Heart right ventricle (tissue), 16 donors: ENCODE results near the gene MXI1. TPM values are rescaled to one million over a fixed set of nuclear protein-coding genes. Genes with fewer than 3 reads are reported as not detected.

Experiments used
- ATAC-seq, 8 donors: fragments of 200-7000 bp; cut with Tn5 transposase; one replicate each; pipeline ENCODE4 v1.9.1; 2020; ENCODE audit warnings: mild to moderate bottlenecking in 8 of 8, moderate library complexity in 8 of 8, moderate number of reproducible peaks in 1 of 8
- DNase-seq, 2 donors: peaks; one replicate each; pipeline ENCODE4 v3.0.0-alpha.2; 2020
- H3K27ac ChIP-seq, 10 donors: fragments of 200-600 bp; sonication (generic) in 2 of 10; one replicate each; pipeline versions ENCODE4 v1.5.0 to v1.8.0; 2020 to 2022; ENCODE audit warnings: mild to moderate bottlenecking in 3 of 10
- H3K27me3 ChIP-seq, 7 donors: fragments of 200-600 bp; one replicate each; pipeline ENCODE4 v1.8.0; 2021 to 2022; ENCODE audit warnings: mild to moderate bottlenecking in 2 of 7
- H3K36me3 ChIP-seq, 9 donors: fragments of 200-600 bp; sonication (generic) in 1 of 9; one replicate each; pipeline versions ENCODE4 v1.5.0 to v1.8.0; 2020 to 2022; ENCODE audit warnings: mild to moderate bottlenecking in 2 of 9
- H3K4me1 ChIP-seq, 9 donors: fragments of 200-600 bp; sonication (generic) in 1 of 9; one replicate each; pipeline versions ENCODE4 v1.5.0 to v1.8.0; 2020 to 2022; ENCODE audit warnings: mild to moderate bottlenecking in 4 of 9
- H3K4me3 ChIP-seq, 10 donors: fragments of 200-600 bp; sonication (generic) in 2 of 10; one replicate each; pipeline versions ENCODE4 v1.5.0 to v1.8.0; 2020 to 2022; ENCODE audit warnings: mild to moderate bottlenecking in 7 of 10, moderate library complexity in 2 of 10
- H3K9me3 ChIP-seq, 11 donors: fragments of 200-600 bp in 10 of 11; sonication (generic) in 2 of 11; one replicate each; pipeline versions ENCODE4 v1.5.0 to v1.8.0; 2013 to 2022; ENCODE audit warnings: mild to moderate bottlenecking in 2 of 11, control low read depth in 1 of 11, moderate library complexity in 1 of 11
- CTCF ChIP-seq, 9 donors: fragments of 200-600 bp; sonication (generic) in 2 of 9; IDR thresholded peaks; one replicate each; pipeline versions ENCODE4 v1.5.0 to v1.8.0; 2021 to 2022; ENCODE audit warnings: antibody characterized with exemption in 9 of 9, mild to moderate bottlenecking in 5 of 9, moderate library complexity in 1 of 9
- WGBS, 2 donors: extraction: QIAGEN DNeasy Blood & Tissue Kit; methylation state at CpG; one replicate each; pipeline ENCODE4 v1.1.7; 2013; ENCODE audit warnings: inconsistent platforms in 1 of 2; 5-methylcytosine and 5-hydroxymethylcytosine counted together
- intact Hi-C, 10 donors: fragments of 100-400 bp; cut with DNase I; formaldehyde crosslinking; loops; one replicate each; pipeline versions ENCODE4 v1.11.1 to v1.14.2; 2022
- polyA plus RNA-seq, 2 donors: library from polyadenylated mRNA; stranded (reverse); fragments of 200-250 nt; gene quantifications; one replicate each; pipeline ENCODE4 v1.2.3, GENCODE V29; 2013
- total RNA-seq, 10 donors: library from RNA; stranded (reverse); fragmentation: NEBNext Ultra II Directional in 3 of 10; extraction: Animal tissue kit (Norgen Biotek cat#: 25700) in 3 of 10; gene quantifications; one replicate each; pipeline versions ENCODE4 v1.2.1 to v1.2.4, GENCODE V29; 2021 to 2023
- donor health status: Arrhythmogenic right ventricular cardiomyopathy.
- donor health status: ischemic (EF 13 %, LVEDD 7.1; RV severe dilation, severe dysfunction).
- donor health status: healthy with polysubstance abuse.
- donor health status: DM: no; HTN: yes; CAD: no.
- donor health status: DM: no; HTN: no; CAD: no.
- donor health status: ischemic (EF 25% LVEDD 6.9; RV normal size, moderate dysfunction).
- donor health status: ischemic (EF 25% LVEDD 5.7; RV mildly dilated, moderate dysfunction).
- donor health status: healthy.
- donor health status: DM: yes; HTN: yes; CAD: no.
- donor health status: Ischemic cardiomyopathy.
- donor health status: ischemic (EF 35%, LVEDD 5.7; RV mildly dilated, moderate dysfunction).
- donor health status: nonischemic (EF 11% LVEDD 7.7; RV severe dilation, severe dysfunction).
- donor health status: DM: yes; HTN: yes; CAD: no.
- donor health status: PGD.
- donor health status: ischemic (EF 29% LVEDD 5.4; RV normal size, mild dysfunction).
- donor health status: nonischemic (EF 23%, LVEDD 6.1; RV moderate dilation, normal function).

Gene MXI1
- total and polyA plus RNA-seq, 12 donors, result 27.3 to 100 (median 61.3) TPM

DNA sequence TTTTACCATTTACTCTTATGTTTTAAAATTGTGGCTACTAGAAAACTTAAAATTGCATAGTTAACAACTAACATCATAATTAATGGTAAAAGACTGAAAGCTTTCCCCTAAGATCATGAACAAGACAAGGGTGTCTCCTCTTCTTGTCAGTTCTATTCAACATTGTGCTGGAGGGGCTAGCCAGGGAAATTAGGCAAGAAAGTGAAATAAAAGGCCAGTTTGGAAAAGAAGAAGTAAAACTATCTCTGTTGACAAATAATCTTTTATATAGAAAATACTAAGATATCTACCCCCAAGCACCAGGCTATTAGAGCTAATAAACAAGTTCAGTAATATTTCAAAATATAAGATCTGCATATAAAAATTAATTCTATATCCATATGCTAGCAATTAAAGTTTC lies 46.9 kb upstream of the MXI1 start:
- no peak for DNase-seq
- no peak overlapping the region for H3K27ac ChIP-seq
- H3K27me3 ChIP-seq, result peaks cover 0 to 28% (median 4%) of the 10 kb centered on the region in 7 donors
- H3K4me1 ChIP-seq, result peaks cover 0 to 12% (median 0%) of the 10 kb centered on the region in 9 donors
- TF ChIP-seq CTCF (IDR thresholded peaks at IDR 0.05), result no peak
- no peak overlapping the region for H3K4me3 ChIP-seq
- intact Hi-C loops, result loop anchor here in 1 of 10 donors (5.0 kb wide), 1 partner anchor 42 kb away; no protein-coding TSS in a partner anchor
- ATAC-seq, result no peak
- no peaks in the 10 kb centered on the region for H3K36me3 ChIP-seq
- no peaks in the 10 kb centered on the region for H3K9me3 ChIP-seq

- H3K9me3 ChIP-seq, result no peaks in the 10 kb centered on the region
- DNase-seq (no peak), ATAC-seq (no peak)
- no peak for TF ChIP-seq CTCF (IDR thresholded peaks at IDR 0.05)
- no peak overlapping the region for H3K27ac ChIP-seq
- H3K4me3 ChIP-seq, result no peak overlapping the region
- WGBS, 2 donors, result 44 to 60% methylated on average over 6 of the region's 6 CpGs
- H3K4me1 ChIP-seq, result peaks cover 0 to 6% (median 0%) of the 10 kb centered on the region in 9 donors
- H3K27me3 ChIP-seq, result peaks cover 4 to 50% (median 11%) of the 10 kb centered on the region in 7 donors
- H3K36me3 ChIP-seq, result no peaks in the 10 kb centered on the region
- intact Hi-C loops, result loop anchor here in 1 of 10 donors (5.0 kb wide), 1 partner anchor 40 kb away; no protein-coding TSS in a partner anchor
Measured at GRCh38 chr10:110162741-110163145, 44.7 kb upstream of the MXI1 start.

- DNase-seq (no peak), ATAC-seq (no peak)
- TF ChIP-seq CTCF (IDR thresholded peaks at IDR 0.05), result no peak
- Histone ChIP-seq H3K27me3 (peaks cover 4 to 53% (median 15%) of the 10 kb centered on the region in 7 donors), H3K36me3 (no peaks in the 10 kb centered on the region), H3K4me1 (peaks cover under 1 to 11% (median 4%) of the 10 kb centered on the region in 9 donors), H3K4me3 (no peak overlapping the region), H3K27ac (no peak overlapping the region), H3K9me3 (no peaks in the 10 kb centered on the region)
- intact Hi-C loops, result loop anchor here in 1 of 10 donors (5.0 kb wide), 1 partner anchor 39 kb away; no protein-coding TSS in a partner anchor
- 84 to 91% methylated on average over 5 of the region's 5 CpGs for WGBS, 2 donors
Measured at GRCh38 chr10:110163192-110163773, 44.1 kb upstream of the MXI1 start.

GRCh38 chr10:110163841-110164240 lies 43.6 kb upstream of the MXI1 start:
- Histone ChIP-seq H3K27ac (no peak overlapping the region), H3K4me3 (no peak overlapping the region), H3K36me3 (no peaks in the 10 kb centered on the region), H3K9me3 (no peaks in the 10 kb centered on the region), H3K4me1 (peaks cover 6 to 17% (median 9%) of the 10 kb centered on the region in 9 donors), H3K27me3 (peaks cover 4 to 53% (median 15%) of the 10 kb centered on the region in 7 donors)
- intact Hi-C loops, result loop anchor here in 1 of 10 donors (5.0 kb wide), 1 partner anchor 38 kb away; no protein-coding TSS in a partner anchor
- TF ChIP-seq CTCF (IDR thresholded peaks at IDR 0.05), result no peak
- DNase-seq, result no peak
- whole genome bisulfite sequencing, 2 donors, result 74 to 76% methylated on average over 4 of the region's 4 CpGs
- ATAC-seq, result no peak
